Astrocyte (in vitro differentiated cells and primary cell): Measurements from ENCODE around the gene ERVH48-1. TPM values are rescaled to one million over a fixed set of nuclear protein-coding genes. Genes with fewer than 3 reads are reported as not detected.
"Not testable (repeated sequence)": the region's sequence is repeated elsewhere in the genome, so short reads cannot be mapped to it uniquely, and the experiment has no call there.

Source experiments
- DNase-seq: peaks from one replicate; pipeline ENCODE4 v3.0.0-alpha.2; 2010; ENCODE audit warnings: low read depth
- FAIRE-seq: peaks from 2 replicates; lab custom pipeline; 2011; peaks lifted over from hg19 to GRCh38; lab: Jason Lieb, UNC
- H2AFZ ChIP-seq: 2 replicates; pipeline ENCODE4 v1.6.0; 2012; ENCODE audit warnings: low read depth, low read length, inconsistent platforms
- H3K27ac ChIP-seq: 2 replicates; pipeline ENCODE4 v1.5.1; 2011; ENCODE audit warnings: low read depth, low read length, inconsistent platforms
- H3K27me3 ChIP-seq: 2 replicates; pipeline ENCODE4 v1.6.0; 2011; ENCODE audit warnings: low read length, inconsistent platforms; ENCODE audit not compliant: insufficient read depth
- H3K36me3 ChIP-seq: 2 replicates; pipeline ENCODE4 v1.5.1; 2011; ENCODE audit warnings: low read length, inconsistent platforms; ENCODE audit not compliant: insufficient read depth
- H3K4me1 ChIP-seq: 2 replicates; pipeline ENCODE4 v1.5.1; 2011; ENCODE audit warnings: low read length, inconsistent platforms; ENCODE audit not compliant: insufficient read depth
- H3K4me2 ChIP-seq: 2 replicates; pipeline ENCODE4 v1.6.0; 2012; ENCODE audit warnings: low read length, inconsistent platforms
- H3K4me3 ChIP-seq: 2 replicates; pipeline ENCODE4 v1.5.1; 2011; ENCODE audit warnings: low read depth, mild to moderate bottlenecking, low read length, inconsistent platforms; ENCODE audit not compliant: insufficient read depth
- H3K79me2 ChIP-seq: 2 replicates; pipeline ENCODE4 v1.6.0; 2012; ENCODE audit warnings: mild to moderate bottlenecking, low read length, inconsistent platforms; ENCODE audit not compliant: insufficient read depth
- H3K9ac ChIP-seq: 2 replicates; pipeline ENCODE4 v1.6.0; 2012; ENCODE audit warnings: mild to moderate bottlenecking, low read length, inconsistent platforms
- H3K9me3 ChIP-seq: 2 replicates; pipeline ENCODE4 v1.5.1; 2012; ENCODE audit warnings: low read depth, mild to moderate bottlenecking, low read length, inconsistent platforms; ENCODE audit not compliant: insufficient read depth
- H4K20me1 ChIP-seq: 2 replicates; pipeline ENCODE4 v1.6.0; 2012; ENCODE audit warnings: low read length, inconsistent platforms; ENCODE audit not compliant: insufficient read depth
- H3K27ac Mint-ChIP-seq: one replicate; pipeline ENCODE4 v1.8.0; 2021; ENCODE audit warnings: mild to moderate bottlenecking, mixed read lengths; ENCODE audit not compliant: unreplicated experiment
- H3K27me3 Mint-ChIP-seq: one replicate; pipeline ENCODE4 v1.8.0; 2021; ENCODE audit warnings: low read depth, mixed read lengths; ENCODE audit not compliant: unreplicated experiment
- H3K36me3 Mint-ChIP-seq: one replicate; pipeline ENCODE4 v1.8.0; 2021; ENCODE audit warnings: low read depth, mixed read lengths; ENCODE audit not compliant: unreplicated experiment
- H3K4me1 Mint-ChIP-seq: one replicate; pipeline ENCODE4 v1.8.0; 2021; ENCODE audit warnings: low read depth, mixed read lengths; ENCODE audit not compliant: unreplicated experiment
- H3K4me3 Mint-ChIP-seq: one replicate; pipeline ENCODE4 v1.8.0; 2021; ENCODE audit warnings: mild to moderate bottlenecking, moderate library complexity, mixed read lengths; ENCODE audit not compliant: unreplicated experiment
- H3K9me3 Mint-ChIP-seq: one replicate; pipeline ENCODE4 v1.8.0; 2021; ENCODE audit warnings: mild to moderate bottlenecking, mixed read lengths; ENCODE audit not compliant: unreplicated experiment
- EZH2 ChIP-seq: IDR thresholded peaks from 2 replicates; pipeline ENCODE4 v1.6.1; 2012; ENCODE audit warnings: mild to moderate bottlenecking, low read length, inconsistent platforms; ENCODE audit not compliant: insufficient read depth
- total RNA-seq: library from RNA; stranded (reverse); gene quantifications from 2 replicates; pipeline ENCODE4 v1.2.1, GENCODE V29; 2021
- TF ChIP-seq, protein P1 (sequence below): IDR thresholded peaks from 2 replicates; pipeline ENCODE4 v1.5.1; 2011; ENCODE audit warnings: low read depth, mild to moderate bottlenecking, inconsistent platforms, low read length, moderate library complexity; ENCODE audit not compliant: insufficient read depth

ERVH48-1 gene
- total RNA-seq, 1 donor from 2014 or later = 1.1 TPM

GRCh38 chr21:42969193-42969600 is 43.8 kb upstream of the ERVH48-1 start:
- FAIRE-seq (no peak), DNase-seq (no peak)
- Mint-ChIP-seq H3K36me3 (peaks cover 3% of the 10 kb centered on the region), H3K27ac (no peak overlapping the region), H3K4me3 (no peak overlapping the region), H3K9me3 (no peaks in the 10 kb centered on the region), H3K27me3 (no peaks in the 10 kb centered on the region), H3K4me1 (no peaks in the 10 kb centered on the region)
- H3K27ac ChIP-seq = no peak overlapping the region
- no peaks in the 10 kb centered on the region for H3K36me3 ChIP-seq
- H3K4me1 ChIP-seq = peaks cover 4% of the 10 kb centered on the region
- no peak for TF ChIP-seq EZH2
- TF ChIP-seq, protein P1, sequence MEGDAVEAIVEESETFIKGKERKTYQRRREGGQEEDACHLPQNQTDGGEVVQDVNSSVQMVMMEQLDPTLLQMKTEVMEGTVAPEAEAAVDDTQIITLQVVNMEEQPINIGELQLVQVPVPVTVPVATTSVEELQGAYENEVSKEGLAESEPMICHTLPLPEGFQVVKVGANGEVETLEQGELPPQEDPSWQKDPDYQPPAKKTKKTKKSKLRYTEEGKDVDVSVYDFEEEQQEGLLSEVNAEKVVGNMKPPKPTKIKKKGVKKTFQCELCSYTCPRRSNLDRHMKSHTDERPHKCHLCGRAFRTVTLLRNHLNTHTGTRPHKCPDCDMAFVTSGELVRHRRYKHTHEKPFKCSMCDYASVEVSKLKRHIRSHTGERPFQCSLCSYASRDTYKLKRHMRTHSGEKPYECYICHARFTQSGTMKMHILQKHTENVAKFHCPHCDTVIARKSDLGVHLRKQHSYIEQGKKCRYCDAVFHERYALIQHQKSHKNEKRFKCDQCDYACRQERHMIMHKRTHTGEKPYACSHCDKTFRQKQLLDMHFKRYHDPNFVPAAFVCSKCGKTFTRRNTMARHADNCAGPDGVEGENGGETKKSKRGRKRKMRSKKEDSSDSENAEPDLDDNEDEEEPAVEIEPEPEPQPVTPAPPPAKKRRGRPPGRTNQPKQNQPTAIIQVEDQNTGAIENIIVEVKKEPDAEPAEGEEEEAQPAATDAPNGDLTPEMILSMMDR = no peak
- no peak overlapping the region for H2AFZ ChIP-seq
- H3K27me3 ChIP-seq = no peaks in the 10 kb centered on the region
- no peak overlapping the region for H3K9ac ChIP-seq
- H3K79me2 ChIP-seq = no peaks in the 10 kb centered on the region
- no peak overlapping the region for H3K4me2 ChIP-seq
- no peaks in the 10 kb centered on the region for H4K20me1 ChIP-seq
- H3K4me3 ChIP-seq = no peak overlapping the region
- H3K9me3 ChIP-seq = no peaks in the 10 kb centered on the region

DNA sequence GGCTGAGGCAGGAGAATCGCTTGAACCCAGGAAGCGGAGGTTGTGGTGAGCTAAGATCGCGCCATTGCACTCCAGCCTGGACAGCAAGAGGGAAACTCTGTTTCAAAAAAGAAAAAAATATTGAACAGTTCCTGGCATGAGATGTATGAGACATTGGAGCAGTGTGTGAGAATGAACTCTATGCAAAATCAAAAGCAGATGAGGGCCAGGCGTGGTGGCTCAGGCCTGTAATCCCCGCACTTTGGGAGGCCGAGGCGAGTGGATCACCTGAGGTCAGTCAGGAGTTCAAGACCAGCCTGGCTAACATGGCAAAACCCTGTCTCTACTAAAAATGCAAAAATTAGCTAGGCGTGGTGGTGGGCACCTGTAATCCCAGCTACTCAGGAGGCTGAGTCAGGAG is 42.2 kb upstream of the ERVH48-1 start:
- H3K27me3 Mint-ChIP-seq, H3K27ac ChIP-seq, H3K9me3 Mint-ChIP-seq, H3K9me3 ChIP-seq, H4K20me1 ChIP-seq, H3K4me3 Mint-ChIP-seq, H3K36me3 ChIP-seq, DNase-seq, H3K4me2 ChIP-seq, H3K27me3 ChIP-seq, H3K4me1 Mint-ChIP-seq, H3K4me1 ChIP-seq, FAIRE-seq, H3K4me3 ChIP-seq, H3K9ac ChIP-seq, H3K27ac Mint-ChIP-seq, H3K79me2 ChIP-seq, H3K36me3 Mint-ChIP-seq, H2AFZ ChIP-seq: not testable (repeated sequence)

DNA sequence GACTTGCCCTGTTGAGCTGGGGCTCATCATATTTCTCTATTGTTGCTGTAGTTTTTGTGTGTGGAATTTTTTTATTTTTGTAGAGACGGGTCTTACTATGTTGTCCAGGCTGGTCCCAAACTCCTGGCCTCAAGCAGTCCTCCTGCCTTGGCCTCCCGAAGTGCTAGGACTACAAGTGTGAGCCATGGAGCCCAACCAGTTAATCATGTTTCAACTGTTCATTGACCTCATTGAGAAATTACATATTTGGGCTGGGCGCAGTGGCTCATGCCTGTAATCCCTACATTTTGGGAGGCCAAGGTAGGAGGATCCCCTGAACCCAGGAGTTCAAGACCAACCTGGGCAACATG is 39.8 kb upstream of the ERVH48-1 start:
- H3K27ac ChIP-seq = no peak overlapping the region
- no peak overlapping the region for H2AFZ ChIP-seq
- no peaks in the 10 kb centered on the region for H3K79me2 ChIP-seq
- Mint-ChIP-seq H3K27me3 (peaks cover 2% of the 10 kb centered on the region), H3K36me3 (peaks cover 3% of the 10 kb centered on the region), H3K4me3 (no peak overlapping the region), H3K9me3 (no peaks in the 10 kb centered on the region), H3K4me1 (no peaks in the 10 kb centered on the region), H3K27ac (no peak overlapping the region)
- DNase-seq (no peak), FAIRE-seq (no peak)
- no peak for TF ChIP-seq EZH2
- TF ChIP-seq, protein P1 = no peak
- no peaks in the 10 kb centered on the region for H3K4me1 ChIP-seq
- H3K4me3 ChIP-seq = no peak overlapping the region
- H3K27me3 ChIP-seq = no peaks in the 10 kb centered on the region
- H4K20me1 ChIP-seq = no peaks in the 10 kb centered on the region
- H3K9me3 ChIP-seq = no peaks in the 10 kb centered on the region
- no peak overlapping the region for H3K9ac ChIP-seq
- H3K4me2 ChIP-seq = no peak overlapping the region
- H3K36me3 ChIP-seq = no peaks in the 10 kb centered on the region
